GM21423 (cell line): ENCODE data around the gene CLEC20A.

Experiments
- ATAC-seq: cut with Tn5 transposase; IDR thresholded peaks from one replicate; pipeline ENCODE4 v1.9.1; 2021; ENCODE audit warnings: mild to moderate bottlenecking, moderate library complexity; ENCODE audit not compliant: unreplicated experiment

CLEC20A gene

GRCh38 chr1:178477841-178478240 is 18.9 kb downstream of the CLEC20A start:
- no peak for ATAC-seq

- ATAC-seq: no peak
Measured at GRCh38 chr1:178477373-178477772, 19.4 kb downstream of the CLEC20A start.

GRCh38 chr1:178472531-178472930 is 24.2 kb downstream of the CLEC20A start:
- ATAC-seq: no peak

GRCh38 chr1:178470411-178470960 is 26.3 kb downstream of the CLEC20A start:
- no peak for ATAC-seq

GRCh38 chr1:178467837-178468236 is 28.9 kb downstream of the CLEC20A start:
- ATAC-seq: no peak

- ATAC-seq: no peak
Measured at GRCh38 chr1:178465011-178465410, 31.8 kb downstream of the CLEC20A start.

GRCh38 chr1:178464566-178464965 is 32.2 kb downstream of the CLEC20A start:
- no peak for ATAC-seq

GRCh38 chr1:178464141-178464540 is 32.6 kb downstream of the CLEC20A start:
- ATAC-seq: no peak

GRCh38 chr1:178461701-178462100 is 35.1 kb downstream of the CLEC20A start:
- ATAC-seq: no peak

- ATAC-seq: no peak
Measured at GRCh38 chr1:178461104-178461503, 35.7 kb downstream of the CLEC20A start.

GRCh38 chr1:178458203-178458602 is 38.6 kb downstream of the CLEC20A start:
- ATAC-seq: no peak

GRCh38 chr1:178457651-178458050 is 39.1 kb downstream of the CLEC20A start:
- no peak for ATAC-seq

- no peak for ATAC-seq
Measured at GRCh38 chr1:178456472-178456871, 40.3 kb downstream of the CLEC20A start.

GRCh38 chr1:178452013-178452412 is 44.8 kb downstream of the CLEC20A start:
- no peak for ATAC-seq

- no peak for ATAC-seq
Measured at GRCh38 chr1:178451529-178451928, 45.2 kb downstream of the CLEC20A start.

GRCh38 chr1:178450871-178451270 is 45.9 kb downstream of the CLEC20A start:
- ATAC-seq: no peak

- no peak for ATAC-seq
Measured at GRCh38 chr1:178442925-178443324, 53.8 kb downstream of the CLEC20A start.

GRCh38 chr1:178438432-178438831 is 58.3 kb downstream of the CLEC20A start:
- no peak for ATAC-seq

- no peak for ATAC-seq
Measured at GRCh38 chr1:178436899-178437298, 59.9 kb downstream of the CLEC20A start.

- no peak for ATAC-seq
Measured at GRCh38 chr1:178434899-178435435, 61.8 kb downstream of the CLEC20A start.

GRCh38 chr1:178434360-178434759 is 62.4 kb downstream of the CLEC20A start:
- no peak for ATAC-seq
